ENCODE measurements around the gene MGAT3.

- TF ChIP-seq POLR2A (IDR thresholded peaks at IDR 0.05): no peak
- no peak for TF ChIP-seq CTCF (IDR thresholded peaks at IDR 0.05)
These were observed 11.8 kb upstream of the MGAT3 start for GRCh38 chr22:39444937-39445465.

All from thyroid gland (tissue), 4 donors.